NCI-H1092 treated with DMSO at 0.1 percent for 48 hours (cell line): Measurements from ENCODE around the gene PFKP.
A peak's percentile ranks its signal among the peaks of the same experiment; 100 is the strongest.
"Not testable (repeated sequence)": the region's sequence is repeated elsewhere in the genome, so short reads cannot be mapped to it uniquely, and the experiment has no call there.

ENCODE experiments used
- DNase-seq: peaks from one replicate; lab custom pipeline; 2025; lab: John Stamatoyannopoulos, UW

The PFKP gene

GRCh38 chr10:3046981-3047547, 20.3 kb upstream of the PFKP start:
- DNase-seq, result no peak

DNA sequence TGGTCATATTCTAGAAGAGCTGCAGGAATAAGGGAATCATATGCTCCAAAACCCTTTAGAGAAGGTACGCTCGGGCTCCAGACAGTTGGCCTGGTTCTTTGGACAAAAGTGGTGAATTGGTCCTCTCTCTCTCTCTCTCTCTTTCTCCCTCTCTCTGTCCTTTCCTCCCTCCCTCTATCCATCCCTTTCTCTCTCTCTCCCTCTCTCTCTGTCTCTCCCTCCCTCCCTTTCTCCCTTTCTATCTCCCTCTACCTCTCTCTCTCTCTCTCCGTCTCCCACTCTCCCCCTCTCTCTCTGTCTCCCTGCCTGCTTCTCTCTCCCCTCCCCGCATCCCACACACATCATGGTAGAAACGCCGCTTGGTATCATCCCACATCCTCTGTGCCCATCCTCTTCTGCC, 19.8 kb upstream of the PFKP start:
- no peak for DNase-seq

DNA sequence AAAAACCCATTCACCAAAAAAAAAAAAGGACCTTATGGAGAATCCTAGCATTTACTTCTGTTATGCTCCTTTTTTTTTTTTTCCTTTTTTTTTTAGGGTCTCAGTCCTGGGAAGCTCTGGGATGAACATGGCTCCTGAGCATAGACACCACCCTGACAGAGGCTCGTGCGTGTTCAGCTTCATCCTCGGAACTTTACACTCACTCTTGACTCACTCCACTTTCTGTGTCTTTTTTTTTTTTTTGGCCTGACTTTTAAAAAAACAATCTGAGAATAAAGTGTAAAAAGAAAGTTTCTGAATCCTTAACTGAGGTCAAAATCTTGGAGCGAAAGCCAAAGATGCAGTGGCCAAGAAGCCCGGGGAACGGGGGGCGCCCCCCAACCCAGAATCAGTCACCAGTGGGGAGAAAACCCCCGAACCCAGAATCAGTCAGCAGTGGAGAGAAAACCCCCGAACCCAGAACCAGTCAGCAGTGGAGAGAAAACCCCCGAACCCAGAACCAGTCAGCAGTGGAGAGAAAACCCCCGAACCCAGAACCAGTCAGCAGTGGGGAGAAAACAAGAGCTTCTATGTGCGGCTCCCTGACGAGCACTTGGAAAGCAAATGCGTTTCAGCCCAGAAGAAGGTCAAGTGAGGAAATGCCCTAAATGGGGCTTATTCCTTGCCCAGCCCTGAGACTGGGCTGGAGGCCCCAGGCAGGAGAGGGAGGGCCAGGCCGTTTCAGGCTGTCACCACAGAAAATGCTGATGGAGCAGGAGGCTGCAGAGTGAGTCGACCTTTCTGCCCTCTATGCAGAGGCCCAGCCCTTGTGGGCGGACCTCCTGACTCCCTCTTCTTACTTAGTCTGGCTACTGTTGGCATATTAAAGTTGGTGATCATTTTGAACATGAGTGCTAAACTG, 19.0 kb upstream of the PFKP start:
- no peak for DNase-seq

DNA sequence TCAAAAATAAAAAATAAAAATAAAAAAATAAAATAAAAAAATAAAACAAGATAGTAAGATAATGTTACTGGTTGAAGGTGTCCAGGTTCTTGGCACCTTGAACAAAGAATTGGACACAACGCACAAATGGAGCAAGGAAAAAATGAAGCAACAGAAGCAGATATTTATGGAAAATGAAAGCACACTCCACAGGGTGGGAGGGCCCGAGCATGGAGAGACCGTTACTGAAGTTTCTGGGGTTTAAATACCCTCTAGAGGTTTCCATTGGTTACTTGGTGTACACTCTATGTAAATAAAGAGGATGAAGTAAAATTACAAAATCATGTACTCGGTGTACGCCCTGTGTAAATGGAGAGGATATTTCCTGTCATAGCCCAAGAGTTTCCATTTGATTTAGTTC, 15.7 kb upstream of the PFKP start:
- no peak for DNase-seq

DNA sequence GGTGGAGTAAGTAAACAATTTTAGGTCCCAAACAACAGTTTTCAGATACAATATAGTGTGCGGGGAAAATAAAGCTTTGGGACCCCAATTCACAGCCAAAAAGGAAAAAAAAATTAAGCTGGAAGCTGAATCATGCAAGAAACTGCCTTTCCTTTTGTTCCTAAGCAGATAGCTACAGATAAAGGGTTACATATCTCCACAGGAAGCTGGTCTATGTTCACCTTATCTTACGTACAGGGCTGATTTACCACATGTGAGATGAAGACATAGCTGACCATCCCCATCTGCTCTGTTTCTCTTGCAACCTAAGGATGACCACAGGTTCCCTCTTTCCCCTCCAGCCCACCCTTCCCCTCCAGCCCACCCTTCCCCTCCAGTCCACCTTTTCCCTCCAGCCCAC, 14.2 kb upstream of the PFKP start:
- DNase-seq, result no peak

DNA sequence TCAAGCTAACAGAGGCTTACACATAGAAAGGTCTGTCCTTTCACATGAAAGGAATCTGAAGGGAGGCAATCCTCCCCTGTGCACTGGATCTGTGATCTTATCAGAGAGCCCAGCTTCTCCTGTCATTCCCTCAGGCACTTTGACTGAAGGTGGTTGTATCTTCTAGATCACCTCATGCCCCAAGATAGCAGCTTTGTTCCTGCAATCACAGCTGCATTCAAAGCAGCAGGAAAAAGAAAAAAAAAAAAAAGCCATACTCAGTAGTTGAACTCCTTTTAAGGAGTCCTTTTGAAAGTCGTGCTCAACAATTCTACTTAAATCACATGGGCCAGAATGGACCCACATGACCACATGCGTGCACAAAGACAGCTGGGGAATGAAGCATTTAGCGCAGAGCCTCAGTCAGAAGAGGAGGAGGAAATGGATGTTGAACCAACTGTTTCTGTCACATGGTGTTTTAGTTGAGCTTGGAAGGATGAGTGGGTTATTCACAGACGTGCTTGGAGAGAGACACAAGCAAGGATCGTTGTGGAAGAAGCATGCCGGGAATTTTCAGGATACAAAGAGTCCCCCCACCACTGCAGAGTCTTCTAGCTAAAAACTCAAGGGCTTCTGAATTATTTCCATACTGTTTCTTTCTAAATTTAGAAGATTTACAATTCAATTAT, 13.0 kb upstream of the PFKP start:
- no peak for DNase-seq

DNA sequence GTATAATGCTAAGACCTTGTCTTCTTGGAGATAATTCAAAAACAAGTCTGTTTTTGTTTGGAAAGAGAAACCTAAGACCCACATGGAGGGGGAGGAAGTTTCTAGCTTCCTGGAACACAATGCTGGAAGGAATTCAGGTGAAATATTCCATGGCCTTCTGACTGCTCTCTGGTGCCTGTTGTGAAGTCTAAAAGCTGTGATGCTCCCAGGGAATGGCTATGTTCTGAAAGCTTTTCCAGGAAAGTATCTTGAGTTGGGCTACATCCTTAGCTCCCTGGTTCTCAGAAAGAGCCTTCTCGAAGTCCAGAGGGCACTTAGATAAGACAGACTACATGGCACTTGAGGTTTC, 12.5 kb upstream of the PFKP start:
- DNase-seq, result no peak

GRCh38 chr10:3056280-3057037, 10.9 kb upstream of the PFKP start:
- no peak for DNase-seq

DNA sequence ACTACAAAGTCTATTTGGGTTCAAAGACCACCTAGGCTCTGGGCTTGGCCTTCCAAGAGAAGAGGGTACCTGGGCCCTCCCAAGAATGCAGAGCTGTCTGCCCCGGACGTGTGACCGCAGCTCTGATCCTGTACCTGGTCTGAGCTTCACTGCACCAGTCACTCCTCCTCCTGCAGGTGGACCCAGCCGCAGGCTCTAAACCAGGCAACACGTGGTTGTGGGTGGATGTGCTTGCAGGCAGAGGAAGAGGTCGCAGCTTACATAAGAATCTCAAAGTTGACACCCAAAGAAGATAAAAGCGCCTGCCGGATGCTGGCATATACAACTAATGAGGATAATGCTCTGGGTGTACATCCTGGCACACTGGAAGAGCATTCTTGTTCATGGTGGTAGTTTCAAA, 9.4 kb upstream of the PFKP start:
- no peak for DNase-seq

GRCh38 chr10:3059974-3060373, 7.4 kb upstream of the PFKP start:
- no peak for DNase-seq

DNA sequence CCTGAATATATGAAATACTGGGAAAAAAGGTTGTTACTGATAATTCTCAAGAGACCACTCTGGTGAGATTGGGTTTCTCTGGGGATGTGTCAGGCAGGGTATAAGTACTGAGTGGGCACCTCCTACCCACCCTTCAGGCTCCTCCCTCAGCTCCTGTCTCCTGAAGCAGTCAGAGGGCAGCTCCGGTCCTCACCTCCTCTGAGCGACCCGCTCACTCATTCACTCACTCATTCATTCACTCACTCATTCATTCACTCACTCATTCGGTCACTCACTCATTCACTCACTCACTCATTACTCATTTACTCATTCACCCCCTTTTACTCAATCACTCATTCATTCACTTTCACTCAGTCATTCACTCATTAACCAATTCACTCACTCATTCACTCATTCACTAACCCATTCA, 6.9 kb upstream of the PFKP start:
- DNase-seq, result no peak

DNA sequence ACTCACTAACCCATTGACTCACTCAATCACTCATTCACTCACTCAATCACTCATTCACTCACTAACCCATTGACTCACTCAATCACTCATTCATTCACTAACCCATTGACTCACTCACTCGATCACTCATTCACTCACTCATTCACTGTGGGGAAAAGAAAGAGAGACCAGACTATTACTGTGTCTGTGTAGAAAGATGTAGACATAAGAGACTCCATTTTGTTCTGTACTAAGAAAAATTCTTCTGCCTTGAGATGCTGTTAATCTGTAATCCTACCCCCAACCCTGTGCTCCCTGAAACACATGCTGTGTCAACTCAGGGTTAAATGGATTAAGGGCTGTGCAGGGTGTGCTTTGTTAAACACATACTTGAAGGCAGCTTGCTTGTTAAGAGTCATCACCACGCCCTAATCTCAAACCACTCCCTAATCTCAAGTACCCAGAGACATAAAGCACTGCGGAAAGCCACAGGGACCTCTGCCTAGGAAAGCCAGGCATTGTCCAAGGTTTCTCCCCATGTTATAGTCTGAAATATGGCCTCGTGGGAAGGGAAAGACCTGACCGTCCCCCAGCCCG, 5.9 kb upstream of the PFKP start:
- DNase-seq, result not testable (repeated sequence)

- DNase-seq, result no peak
Observed at GRCh38 chr10:3062502-3063186, 4.7 kb upstream of the PFKP start.

- DNase-seq, result no peak
Observed at GRCh38 chr10:3064423-3064822, 2.9 kb upstream of the PFKP start.

- DNase-seq, result peak; percentile 57
Observed at GRCh38 chr10:3065622-3066021, 1.7 kb upstream of the PFKP start.

DNA sequence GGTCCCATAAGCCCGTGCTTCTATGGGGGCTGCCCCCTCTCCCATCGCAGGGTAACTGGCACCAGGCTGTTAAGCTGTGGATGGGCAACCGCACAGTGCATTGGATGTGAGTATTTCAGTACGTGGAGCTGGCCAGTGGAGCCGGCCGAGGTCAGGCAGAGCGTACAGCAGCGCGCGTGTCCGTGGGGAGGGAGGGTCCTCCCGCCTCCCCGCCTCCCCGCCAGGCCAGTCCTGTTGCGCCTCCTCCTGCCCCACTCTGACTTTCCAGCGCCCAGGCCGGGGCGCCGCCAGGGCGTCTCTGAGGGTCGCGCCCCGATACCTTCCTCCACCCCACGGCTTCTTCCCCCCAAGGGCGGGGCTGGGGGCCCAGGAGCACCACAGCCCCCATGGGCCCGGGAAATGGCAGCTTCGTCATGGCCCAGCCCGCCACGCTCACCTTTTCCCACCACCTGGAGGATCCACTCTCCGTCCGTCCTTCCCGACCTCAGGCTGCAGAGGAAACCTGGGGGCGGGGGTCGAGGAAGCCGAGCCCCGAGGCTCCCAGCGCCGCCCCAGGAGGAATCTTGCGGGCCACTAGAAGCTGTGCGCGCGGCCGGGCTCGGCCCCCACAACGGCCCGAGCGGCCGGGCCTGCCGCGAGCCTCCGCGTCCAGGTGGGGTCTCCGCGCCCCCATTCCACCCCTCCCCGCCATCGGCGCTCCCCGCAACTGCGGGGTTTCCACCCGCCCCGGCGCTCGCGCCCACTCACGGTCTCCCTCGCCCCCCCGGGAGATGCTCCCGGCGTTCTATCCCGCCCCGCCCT, 831 bp upstream of the PFKP start:
- no peak for DNase-seq

GRCh38 chr10:3067859-3068179, 471 bp downstream of the PFKP start:
- DNase-seq, result peak; percentile 26

DNA sequence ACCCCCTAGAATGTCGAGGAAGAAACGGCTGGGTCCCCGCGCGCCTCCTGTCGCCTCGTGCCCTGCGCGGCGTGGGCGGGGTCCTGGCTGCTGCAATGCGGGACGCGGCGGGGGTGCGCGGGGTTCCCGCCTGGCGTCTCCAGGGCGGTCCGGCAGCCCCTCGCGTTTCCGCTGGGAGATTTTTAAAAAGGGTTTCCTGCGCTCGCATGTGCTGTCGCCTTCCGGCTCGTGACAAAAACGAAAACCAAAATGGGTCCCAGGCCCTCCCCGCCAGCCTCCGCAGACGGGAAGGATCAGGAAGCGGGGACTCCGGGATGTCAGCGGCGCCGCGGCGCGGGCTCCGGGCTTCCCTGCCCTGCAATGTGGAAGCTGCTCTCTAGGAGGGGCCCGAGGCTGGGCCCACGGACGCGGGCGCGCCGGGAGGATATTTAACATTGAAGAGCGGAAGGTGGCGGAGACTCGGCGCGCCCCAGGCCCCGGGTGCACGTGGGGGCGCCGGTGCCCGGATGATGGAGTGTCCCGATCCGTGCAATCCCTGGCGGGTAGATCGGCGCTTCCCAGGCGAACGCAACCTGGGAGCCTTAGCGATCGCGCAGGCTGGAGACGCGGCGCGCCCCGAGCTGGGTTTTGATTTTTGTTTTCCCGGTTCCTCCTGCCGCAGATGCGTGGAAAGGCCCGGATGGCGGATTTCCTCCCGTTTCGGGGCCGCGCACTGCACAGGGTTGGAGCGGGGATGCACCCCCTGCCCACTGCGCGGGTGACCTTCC, 1.0 kb downstream of the PFKP start:
- peak; percentile 41 for DNase-seq

DNA sequence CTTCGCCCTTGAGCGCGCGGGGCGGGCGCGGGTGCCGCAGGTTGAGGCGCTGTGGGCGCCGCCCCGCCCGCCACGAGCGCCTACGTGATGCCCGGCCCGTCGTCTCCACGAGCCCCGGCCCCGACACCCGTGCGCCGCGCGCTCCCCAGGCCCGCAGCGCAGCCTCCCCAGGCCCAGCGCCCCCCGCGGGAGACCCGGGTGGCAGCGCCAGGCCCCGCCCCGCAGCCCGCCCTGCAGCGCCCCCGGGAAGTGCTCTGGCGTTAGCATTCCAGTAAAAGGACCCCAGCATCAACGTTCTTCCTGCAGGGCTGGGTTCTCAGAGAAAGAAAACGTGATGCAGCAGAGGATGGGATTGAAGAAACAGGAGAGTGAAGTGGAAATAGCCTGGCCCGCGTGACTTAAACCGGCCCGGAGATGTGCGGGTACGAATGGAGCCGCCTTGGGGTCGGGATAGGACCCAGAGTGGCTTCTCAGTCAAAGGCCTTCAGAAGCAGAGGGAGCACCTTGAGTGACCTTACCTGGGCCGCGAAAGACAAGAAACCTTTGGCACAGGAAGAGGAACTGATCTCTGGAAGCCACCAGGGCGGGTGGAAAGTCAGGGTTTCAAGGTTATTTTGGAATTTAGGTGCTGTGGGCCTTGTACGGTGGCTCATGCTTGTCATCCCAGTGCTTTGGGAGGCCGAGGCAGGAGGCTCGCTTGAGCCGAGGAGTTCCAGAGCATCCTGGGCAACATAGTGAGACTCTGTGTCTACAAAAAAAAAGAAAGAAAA, 1.8 kb downstream of the PFKP start:
- peak; percentile 38 for DNase-seq
